GM12875 (cell line): ENCODE measurements around the gene WHAMM.

Experiments
- H3K4me3 ChIP-seq: one replicate; pipeline ENCODE4 v1.5.1; 2011; ENCODE audit warnings: low read depth, low read length, control low read depth
- CTCF ChIP-seq: IDR thresholded peaks from 2 replicates; pipeline ENCODE4 v1.5.1; 2011; ENCODE audit warnings: low read depth, mild to moderate bottlenecking, control low read depth, inconsistent platforms, low read length, moderate library complexity, borderline replicate concordance; ENCODE audit not compliant: insufficient read depth

WHAMM gene

GRCh38 chr15:82803793-82804574 lies 5.4 kb upstream of the WHAMM start:
- no peak overlapping the region for H3K4me3 ChIP-seq
- TF ChIP-seq CTCF, result no peak

GRCh38 chr15:82804575-82804949 lies 4.9 kb upstream of the WHAMM start:
- no peak for TF ChIP-seq CTCF
- no peak overlapping the region for H3K4me3 ChIP-seq

- no peak; the same call in 1 of the 2 replicates for TF ChIP-seq CTCF
- H3K4me3 ChIP-seq, result no peak within 1 kb of the TSS
Measured at GRCh38 chr15:82805994-82806406, 3.4 kb upstream of the WHAMM start, which contains the start of gene FSD2. TSS of gene FSD2 (minus strand) at chr15:82806069. CDS start at chr15:82787390, 18,679 bp downstream.

GRCh38 chr15:82807920-82808633 lies 1.4 kb upstream of the WHAMM start:
- TF ChIP-seq CTCF, result no peak
- H3K4me3 ChIP-seq, result no peak overlapping the region

- H3K4me3 ChIP-seq, result no peak overlapping the region
- no peak for TF ChIP-seq CTCF
Measured at GRCh38 chr15:82808634-82809041, 790 bp upstream of the WHAMM start.

- H3K4me3 ChIP-seq, result peak overlapping the region; percentile 94
Measured at GRCh38 chr15:82810061-82810889, 847 bp downstream of the WHAMM start.

More at GRCh38 chr15:82810061-82810889, 847 bp downstream of the WHAMM start:
- no peak for TF ChIP-seq CTCF
